NCI-H2107 treated with DMSO at 0.1 percent for 48 hours (cell line): ENCODE results near the gene TMED1.
"Not testable (repeated sequence)": the region's sequence is repeated elsewhere in the genome, so short reads cannot be mapped to it uniquely, and the experiment has no call there.

Experiments used
- DNase-seq: peaks from one replicate; lab custom pipeline; 2025; ENCODE audit not compliant: unreplicated experiment; lab: John Stamatoyannopoulos, UW

TMED1 gene

GRCh38 chr19:10863107-10863717 is 27.2 kb upstream of the TMED1 start:
- DNase-seq, result no peak

DNA sequence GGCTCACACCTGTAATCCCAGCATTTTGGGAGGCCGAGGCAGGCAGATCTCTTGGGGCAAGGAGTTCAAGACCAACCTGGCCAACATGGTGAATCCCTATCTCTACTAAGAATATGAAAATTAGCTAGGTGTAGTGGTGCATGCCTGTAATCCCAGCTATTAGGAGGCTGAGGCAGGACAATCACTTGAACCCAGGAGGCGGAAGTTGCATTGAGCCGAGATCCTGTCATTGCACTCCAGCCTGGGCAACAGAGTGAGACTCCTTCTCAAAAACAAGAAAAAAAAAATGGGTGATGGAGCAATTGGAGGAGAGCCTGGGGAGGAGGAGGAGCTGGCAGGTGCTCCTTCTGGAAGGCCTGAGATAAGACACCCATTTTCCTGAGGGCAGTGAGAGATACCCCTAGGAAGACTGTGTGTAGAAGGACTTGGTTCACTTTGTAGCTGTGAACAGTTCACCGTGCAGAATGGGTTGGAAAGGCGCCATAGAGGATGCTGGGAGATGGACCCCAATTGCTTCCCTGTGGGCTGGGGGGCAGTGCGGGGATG is 26.6 kb upstream of the TMED1 start:
- no peak for DNase-seq

DNA sequence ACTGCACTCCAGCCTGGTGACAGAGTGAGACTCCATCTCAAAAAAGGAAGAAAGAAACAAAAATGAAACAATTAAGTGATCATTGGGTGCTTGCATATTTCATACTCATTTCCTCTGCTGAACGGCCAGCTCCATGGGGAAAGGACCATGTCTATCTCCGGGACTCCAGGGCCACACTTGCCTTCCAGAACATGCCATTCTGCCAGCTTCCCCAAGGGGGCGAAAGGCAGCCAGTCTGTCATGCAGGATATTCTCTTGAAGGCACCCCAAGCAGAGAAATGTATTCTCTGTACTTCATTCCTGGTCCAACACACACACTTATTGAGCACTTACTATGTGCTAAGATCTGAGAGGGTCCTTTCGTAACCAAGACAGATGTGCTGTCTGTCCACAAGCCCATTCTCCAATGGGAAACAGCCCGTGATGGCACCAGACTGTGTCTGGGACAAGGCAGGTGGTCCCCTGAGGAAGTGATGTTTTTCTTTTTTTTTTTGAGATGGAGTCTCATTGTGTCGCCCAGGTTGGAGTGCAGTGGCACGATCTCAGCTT is 25.2 kb upstream of the TMED1 start:
- no peak for DNase-seq

DNA sequence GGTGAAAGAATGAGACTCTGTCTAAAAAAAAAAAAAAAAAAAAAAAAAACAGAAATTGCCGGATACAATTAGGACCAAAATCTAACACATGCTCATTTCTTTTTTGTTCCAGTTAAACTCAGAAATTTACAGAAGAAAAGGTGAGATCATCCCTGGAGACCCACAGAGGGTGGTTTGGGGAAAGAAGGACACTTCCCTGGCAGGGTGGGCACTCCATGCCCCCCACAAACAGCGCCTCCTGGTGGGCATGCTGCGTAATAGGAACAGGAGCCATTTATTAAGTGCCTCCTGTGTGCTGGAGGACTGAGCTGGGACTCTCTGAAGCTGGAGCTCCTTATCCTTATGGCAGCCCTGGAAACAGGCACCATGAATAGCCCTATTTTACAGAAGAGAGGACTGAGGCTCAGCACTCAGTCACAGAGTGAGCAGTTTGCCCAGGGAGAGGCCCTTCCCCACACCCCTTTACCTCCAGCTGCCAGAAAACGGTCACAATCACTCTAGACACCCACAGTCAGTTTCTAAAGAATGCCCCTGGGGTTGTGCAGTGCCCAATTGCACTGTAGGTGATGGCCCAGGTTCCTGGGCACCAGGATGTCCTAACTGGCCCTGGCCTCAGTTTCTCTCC is 22.3 kb upstream of the TMED1 start:
- no peak for DNase-seq

GRCh38 chr19:10856899-10857298 is 20.9 kb upstream of the TMED1 start:
- DNase-seq, result not testable (repeated sequence)

- no peak for DNase-seq
These were observed 20.0 kb upstream of the TMED1 start for GRCh38 chr19:10855879-10856522.

- no peak for DNase-seq
These were observed 18.5 kb upstream of the TMED1 start for GRCh38 chr19:10854350-10855089.

DNA sequence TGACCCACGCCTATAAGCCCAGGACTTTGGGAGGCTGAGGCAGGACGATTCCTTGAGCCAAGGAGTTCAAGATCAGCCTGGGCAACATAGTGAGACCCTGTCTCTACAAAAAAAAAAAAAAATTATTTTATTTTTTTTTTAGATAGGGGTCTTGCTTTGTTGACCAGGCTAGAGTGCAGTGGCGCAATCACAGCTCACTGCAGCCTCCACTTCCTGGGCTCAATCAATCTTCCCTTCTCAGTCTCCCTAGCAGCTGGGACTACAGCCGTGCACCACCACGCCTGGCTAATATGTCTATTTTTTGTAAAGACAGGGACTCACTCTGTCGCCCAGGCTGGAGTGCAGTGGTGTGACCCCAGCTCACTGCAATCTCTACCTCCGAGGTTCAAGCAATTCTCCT is 16.9 kb upstream of the TMED1 start:
- DNase-seq, result no peak

- no peak for DNase-seq
These were observed 16.2 kb upstream of the TMED1 start for GRCh38 chr19:10852098-10852800.

- DNase-seq, result no peak
These were observed 14.6 kb upstream of the TMED1 start for GRCh38 chr19:10850631-10851030.

DNA sequence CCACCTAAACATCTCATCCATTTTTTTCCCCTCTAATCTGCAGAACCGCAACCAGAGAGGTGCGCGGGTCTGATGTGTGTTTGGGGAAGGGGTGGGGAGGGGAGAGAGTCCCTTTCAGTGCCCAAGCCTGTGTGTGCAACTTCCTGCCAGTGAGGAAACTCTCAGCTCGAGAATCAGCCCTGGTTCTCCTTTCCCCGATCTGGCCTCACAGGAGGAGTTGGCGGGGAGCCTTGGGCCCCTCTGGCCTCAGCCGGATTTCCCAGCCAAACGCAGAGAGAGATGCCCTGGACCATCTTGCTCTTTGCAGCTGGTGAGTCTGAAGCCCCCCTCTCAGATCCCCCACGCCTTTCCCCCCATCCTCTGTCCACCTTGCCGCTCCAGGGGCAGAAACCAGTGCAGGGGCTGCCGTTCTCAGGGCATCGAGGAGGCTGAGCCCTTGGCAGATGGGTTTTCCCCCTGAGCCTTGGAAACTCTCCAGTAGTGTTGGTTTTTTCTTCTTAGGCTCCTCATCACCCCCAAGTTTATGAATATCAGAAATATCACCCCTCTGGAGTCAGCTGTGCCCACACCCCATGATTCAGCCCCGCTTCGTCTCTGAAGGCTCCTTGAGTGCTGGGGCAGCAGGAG is 12.3 kb upstream of the TMED1 start, which contains the start of gene C19orf38:
TSS of gene C19orf38 (plus strand) at position 186 of the 627 bp plus-strand sequence. CDS start at position 280, 94 bp downstream.
- DNase-seq, result no peak

- DNase-seq, result no peak
These were observed 10.6 kb upstream of the TMED1 start for GRCh38 chr19:10846500-10847202.

- DNase-seq, result no peak
These were observed 6.8 kb upstream of the TMED1 start for GRCh38 chr19:10842788-10843187.

DNA sequence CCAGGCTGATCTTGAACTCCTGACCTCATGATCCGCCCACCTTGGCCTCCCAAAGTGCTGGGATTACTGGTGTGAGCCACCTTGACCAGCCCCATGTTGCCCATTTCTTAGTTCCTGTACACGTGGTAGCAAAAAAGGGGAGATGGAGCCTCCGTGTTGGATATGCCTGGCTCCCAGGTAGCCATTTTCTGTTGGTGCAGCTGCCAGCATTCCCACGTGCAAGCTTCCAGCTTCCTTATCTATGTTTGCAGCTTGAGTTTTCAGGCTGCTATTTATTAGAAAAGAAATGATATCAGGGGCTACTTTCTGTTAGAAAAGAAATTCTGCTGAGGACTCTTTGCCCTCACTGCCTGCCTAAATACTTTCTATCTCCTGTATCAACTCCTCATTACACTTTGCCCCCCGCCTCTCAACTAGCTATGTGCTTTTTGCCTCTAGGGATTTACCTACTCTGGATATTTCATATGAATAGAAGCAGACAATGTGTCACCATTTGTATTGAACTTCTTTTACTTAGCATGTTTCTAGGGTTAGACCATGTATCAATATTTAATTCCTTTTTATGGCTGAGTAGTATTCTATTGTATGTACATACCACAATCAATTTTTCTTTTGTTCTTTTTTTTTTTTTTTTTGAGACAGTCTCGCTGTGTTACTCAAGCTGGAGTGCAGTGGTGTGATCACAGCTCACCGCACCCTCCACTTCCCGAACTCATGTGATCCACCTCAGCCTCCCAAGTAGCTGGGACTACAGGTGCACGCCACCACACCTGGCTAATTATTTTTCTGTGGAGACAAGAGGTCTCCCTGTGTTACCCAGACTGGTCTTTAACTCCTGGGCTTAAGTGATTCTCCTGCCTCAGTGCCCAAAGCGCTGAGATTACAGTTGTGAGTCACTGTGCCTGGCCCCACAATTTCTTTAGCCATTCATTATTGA is 3.4 kb upstream of the TMED1 start:
- DNase-seq, result no peak

- DNase-seq, result no peak
These were observed 2.4 kb upstream of the TMED1 start for GRCh38 chr19:10838377-10838776.

GRCh38 chr19:10837649-10838048 is 1.6 kb upstream of the TMED1 start:
- DNase-seq, result not testable (repeated sequence)

DNA sequence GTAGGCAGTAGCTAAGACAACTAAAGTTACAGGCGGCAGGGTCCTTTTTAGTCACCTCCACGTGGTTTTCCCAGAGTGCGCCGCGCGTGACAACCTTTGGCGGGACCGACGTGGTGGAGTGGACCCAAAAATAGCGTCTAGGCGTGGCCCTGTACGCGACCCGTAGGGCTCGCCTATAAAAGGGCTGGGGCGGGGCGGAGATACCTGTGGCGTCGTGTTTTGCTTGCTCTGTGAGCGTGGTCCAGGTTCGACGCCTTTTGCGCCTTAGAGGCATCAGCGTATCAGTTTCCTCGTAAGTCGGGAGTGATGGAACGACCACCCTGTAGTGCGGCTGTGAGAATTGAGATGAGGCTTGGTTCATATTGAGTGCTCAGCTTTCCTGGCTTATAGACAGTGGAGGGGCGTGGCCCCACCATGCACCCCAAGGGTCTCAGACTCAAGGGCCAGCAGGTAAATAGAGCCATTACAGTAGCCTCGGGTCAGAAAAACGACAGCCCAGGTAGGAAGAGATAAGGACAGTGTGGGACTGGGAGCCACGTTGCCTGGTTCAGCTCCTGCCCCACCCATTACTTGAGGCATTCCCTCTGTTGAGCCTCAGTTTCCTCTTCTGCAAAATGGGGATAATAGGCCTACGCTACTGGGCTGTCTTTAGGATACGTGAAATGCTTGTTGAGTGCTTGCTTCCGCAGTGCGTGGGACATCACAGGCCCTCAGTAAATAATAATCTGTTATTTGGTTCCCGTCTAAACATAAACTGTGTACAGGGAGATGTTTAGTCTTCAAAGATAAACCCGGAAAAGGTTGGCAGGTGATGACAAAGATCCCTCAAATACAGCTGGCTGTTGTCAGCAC is 693 bp upstream of the TMED1 start:
- no peak for DNase-seq
